Measurements from ENCODE around the gene UBASH3B.

Gene UBASH3B

DNA sequence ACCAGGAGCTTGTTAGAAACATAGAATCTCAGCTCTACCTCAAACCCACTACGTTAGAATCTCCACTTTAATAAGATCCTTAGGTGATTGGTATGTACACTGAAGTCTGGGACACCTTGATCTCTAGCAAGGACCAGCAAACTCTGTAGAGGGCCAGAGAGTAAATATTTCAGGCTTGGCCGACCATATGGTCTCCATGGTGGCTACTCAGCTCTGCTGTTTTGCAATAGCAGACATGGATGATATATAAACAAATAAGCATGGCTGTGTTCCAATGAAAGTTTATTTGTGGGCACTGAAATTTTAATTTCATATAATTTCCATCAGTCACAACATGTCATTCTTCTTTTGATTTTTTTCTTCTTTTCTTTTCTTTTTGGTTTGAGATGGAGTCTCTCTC is 23.9 kb downstream of the UBASH3B start:
- DNase-seq (ENCODE audit: low spot score), result no peak

DNA sequence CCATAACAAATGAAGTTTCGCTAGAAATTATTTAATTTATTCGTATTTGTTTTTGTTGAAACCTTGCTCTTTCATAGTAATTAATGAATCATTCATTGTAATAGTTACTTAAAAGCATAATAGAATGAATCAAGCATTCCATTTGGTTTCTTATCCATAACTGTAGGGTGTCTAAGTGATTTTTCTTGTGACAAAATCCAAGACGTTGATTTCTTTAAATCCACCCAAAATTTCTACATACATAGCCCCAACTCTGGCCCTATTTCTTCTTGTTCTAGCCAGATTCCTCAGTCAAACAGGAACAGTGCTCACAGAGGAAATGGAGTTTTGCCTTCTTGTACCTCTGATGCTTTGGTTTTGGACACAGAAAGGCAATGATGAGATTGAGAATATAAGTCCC is 25.5 kb downstream of the UBASH3B start:
- no peak for DNase-seq (ENCODE audit: low spot score)

DNA sequence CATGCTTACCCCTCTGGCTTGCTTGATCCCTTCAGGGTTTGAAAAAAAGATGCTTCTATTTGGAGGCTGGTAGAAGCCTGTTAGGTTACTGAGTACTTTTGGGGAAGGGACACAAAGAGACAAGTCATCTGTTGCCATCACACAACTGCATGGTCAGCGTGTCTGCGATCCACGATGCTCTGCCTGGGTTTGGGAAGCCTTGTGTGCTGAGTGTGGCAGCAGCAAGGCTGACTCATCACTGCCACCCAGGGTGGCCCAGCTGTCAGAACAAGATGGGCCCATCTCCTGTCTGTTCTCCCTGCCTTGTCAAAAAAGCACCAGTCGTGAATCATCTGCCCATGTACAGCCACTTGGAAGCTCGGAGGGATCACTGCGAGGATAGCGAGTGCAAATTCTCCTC is 26.2 kb downstream of the UBASH3B start:
- DNase-seq (ENCODE audit: low spot score), result no peak

DNA sequence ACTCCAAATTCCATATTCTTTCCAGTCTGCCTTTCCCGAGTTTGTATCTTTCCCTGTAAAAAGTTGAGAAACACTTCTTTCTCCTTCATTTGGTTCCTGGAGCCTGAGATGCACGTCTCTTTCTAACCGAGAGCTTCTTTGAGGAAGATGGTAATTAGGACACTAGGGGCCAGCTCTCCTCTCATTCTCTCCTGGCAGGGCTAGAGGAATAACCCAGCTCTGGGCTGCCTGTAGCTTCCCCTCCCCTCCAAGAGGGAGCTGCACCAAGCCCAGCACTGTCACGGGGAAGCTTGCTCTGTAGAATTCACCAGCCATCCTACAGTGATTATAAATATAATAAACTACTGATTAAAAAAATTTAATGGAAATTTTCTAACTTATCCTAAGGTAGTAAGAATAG is 26.9 kb downstream of the UBASH3B start:
- DNase-seq (ENCODE audit: low spot score), result no peak

DNA sequence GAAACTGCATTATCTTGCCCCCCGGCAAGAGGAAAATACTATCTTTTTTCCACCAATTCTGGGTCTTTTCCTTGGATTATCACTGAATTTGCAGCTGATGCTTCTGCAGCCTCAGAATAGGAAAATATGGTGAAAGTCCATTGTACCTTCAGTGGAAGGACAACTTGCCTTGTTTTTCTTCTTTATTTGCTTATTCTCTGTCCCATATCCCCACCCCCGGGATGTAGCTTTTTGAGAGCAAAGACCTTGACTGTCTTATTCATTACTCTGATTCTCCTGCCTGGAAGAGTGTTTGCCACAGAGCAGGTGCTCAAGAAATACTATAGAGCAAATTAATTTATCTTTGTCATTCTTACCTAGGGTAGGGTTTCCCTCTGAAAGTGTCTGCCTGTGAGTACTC is 29.5 kb downstream of the UBASH3B start:
- DNase-seq (ENCODE audit: low spot score), result no peak

DNA sequence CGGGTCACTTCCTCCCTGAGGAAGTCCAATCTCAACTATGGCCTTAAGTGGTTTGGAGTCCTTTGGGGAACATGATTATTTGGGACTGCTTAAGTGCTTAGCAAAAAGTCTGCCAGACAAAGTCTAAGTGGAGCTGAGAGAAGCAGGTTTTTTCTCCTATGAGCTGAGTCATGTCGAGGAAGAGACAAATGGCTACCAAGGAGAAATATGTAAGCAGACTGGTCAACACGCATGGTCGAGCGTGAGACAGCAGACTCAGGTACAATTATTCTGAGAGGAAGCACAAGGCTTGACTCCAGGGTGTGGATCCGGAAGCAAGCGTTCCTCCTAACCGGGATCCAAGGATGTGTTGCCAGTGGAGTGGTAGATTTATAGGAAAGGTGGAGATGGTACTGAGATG is 30.6 kb downstream of the UBASH3B start:
- DNase-seq (ENCODE audit: low spot score), result no peak

DNA sequence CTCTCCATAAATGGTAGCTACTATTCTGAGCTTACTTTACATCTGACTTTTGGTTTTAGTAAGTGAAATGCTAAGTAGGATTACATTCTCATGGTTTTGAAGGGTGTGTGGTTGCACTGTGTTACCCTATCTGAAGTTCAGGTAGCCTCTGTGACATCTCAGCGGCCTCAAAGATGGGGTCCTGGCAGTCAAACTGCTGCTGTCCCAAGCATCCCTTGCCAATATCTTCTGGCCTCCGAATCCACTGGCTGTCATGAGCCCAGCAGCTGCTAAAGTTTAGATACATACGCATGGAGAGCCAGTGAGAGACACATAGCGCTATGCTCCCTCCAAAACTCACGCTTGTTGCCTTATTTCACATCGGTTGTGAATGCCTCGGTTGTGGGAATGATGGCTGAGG is 34.9 kb downstream of the UBASH3B start:
- DNase-seq (ENCODE audit: low spot score), result no peak

DNA sequence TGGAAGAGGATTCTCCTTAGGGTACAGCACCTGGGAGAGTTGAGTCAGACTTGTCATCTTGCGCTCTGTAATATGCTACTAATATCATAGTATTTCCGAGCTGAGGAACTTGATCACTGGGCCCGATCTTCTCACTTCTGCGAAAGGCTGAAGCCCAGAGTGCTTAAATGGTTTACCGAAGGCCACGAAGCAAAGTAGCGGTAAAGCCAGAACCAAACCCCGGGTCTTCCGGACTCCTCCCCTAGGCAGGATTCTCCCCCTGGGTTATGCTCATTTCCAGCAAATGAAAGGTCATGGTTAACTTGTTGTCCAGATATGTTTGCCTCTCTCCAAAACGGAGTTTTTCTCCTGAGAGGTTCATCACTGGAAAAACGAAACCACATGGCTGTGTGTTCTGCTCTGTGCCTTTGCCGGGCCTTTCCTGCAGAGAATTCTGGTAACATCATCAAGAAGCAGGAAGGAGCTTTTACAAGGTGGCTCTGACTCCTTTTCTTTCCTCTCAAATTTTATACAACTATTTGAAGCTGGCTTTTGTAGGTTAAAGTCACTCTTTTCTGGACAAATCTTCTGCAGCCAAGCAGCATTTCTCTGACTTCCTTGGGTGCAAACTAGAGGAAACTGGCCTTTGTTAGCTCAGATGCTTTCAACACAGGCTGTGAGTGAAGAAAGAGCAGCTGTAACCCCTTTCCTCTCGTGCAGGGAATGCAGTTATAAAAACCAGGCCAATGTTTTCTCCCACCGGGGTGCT is 35.5 kb downstream of the UBASH3B start:
- DNase-seq (ENCODE audit: low spot score), result no peak

DNA sequence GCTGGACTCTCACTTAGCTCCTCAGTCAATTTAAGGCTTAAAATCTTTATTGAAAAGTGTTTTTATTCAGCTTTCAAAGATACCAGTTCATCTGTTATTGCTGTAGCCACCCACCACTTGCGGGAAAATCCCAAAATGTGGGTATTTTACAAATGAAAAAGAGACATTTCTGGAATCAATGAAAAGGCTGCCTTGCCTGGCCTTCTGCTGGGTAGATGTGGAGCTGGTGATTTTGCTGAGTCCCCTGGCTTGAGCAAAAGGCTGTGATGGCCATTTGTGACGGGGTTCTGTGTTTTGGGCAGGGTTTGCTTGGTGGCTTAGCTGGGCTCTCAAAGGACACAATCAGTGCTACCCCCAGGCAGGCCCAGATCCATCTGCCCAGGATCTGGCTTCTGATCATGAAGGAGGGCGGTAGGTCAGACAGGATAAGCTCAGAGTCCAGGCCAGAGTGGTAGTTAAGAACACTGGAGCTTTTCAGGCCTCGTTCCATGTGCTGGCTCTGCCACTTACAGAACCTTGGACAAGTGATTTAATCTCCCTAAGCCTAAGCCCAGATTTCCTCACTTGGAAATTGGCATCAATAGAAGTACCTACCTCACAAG is 36.1 kb downstream of the UBASH3B start:
- DNase-seq (ENCODE audit: low spot score), result no peak

DNA sequence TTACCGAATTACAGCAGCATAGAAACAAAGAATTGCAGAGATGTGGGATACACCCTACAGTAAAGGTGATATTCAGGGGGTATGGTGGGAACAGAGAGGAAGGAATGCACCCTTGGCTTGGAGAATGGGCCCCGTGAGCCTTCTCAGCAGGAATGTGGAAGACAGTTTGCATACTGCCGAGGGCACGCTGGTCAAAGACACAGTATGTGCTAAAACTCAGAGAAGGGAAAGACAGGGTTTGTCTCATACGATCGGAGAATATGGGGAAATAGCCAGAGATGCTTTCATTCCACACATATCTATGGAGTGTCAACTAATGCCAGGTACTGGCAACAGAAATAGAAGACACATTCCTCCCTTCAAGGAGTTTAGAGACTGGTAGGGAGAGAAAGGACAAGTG is 36.9 kb downstream of the UBASH3B start:
- DNase-seq (ENCODE audit: low spot score), result no peak

DNA sequence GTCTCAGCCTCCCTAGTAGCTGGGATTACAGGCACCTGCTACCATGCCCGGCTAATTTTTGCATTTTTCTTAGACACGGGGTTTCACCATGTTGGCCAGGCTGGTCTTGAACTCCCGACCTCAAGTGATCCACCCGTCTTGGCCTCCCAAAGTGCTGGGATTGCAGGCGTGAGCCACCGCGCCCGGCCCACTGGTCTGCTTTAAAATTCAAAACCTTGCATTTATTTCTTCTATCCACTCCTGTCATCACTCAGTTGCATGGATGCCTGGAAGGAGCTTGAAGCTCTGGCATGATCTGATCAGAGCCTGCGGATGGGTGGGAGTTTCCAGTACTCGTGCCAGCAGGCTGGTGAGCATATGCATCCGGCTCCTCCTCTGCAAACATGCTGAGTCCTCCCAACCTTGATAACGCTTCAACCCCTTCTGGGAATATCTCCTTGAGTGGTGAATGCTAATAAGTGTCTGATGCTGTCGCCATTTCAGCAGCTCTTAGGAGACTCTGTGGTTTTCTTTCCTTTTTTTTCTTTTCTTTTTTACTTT is 39.6 kb downstream of the UBASH3B start:
- no peak for DNase-seq (ENCODE audit: low spot score)

DNA sequence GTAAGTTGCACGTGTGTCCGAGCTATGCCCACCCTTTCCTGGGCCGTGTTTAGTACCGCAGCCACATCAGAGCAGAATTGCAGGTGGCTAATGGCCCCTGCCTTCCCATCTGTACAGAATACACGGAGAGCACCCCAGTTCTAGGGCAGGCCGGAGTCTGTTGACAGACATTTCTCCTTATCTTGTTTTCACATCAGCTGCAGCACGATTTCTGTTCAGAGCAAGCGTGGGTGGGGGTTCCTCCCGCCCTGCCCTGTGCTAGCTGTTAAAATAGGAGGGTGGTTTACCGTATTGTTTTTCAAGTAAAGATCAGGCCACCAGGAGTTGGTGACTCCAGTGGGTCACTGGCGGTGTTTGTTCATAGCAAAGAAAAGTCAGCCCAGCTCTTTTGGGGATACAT is 41.1 kb downstream of the UBASH3B start:
- no peak for DNase-seq (ENCODE audit: low spot score)

DNA sequence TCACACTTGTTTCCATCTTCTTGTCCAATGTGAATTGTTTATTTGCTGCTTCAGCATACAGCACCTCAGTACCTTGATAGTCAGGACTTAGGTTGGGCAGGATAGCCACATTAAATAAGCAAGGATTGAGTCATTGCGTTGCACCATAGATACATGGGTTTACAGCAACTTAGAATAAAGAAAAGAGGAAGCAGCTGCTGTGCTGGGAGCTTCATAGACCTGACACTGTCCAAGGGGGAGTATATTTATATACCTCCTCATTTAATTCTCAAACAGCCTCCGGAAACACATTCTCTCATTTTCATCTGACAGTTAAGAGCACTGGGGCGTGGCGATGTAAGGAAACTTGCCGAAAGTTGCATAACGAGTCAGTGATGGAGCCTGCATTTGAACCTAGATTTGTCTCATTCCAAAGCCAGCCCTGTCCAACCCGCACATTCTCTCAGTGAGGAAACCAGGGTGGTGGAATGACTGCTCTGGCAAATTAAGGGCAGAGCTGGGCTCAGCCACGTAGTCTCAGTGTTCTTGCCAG is 42.2 kb downstream of the UBASH3B start:
- DNase-seq (ENCODE audit: low spot score), result peak; percentile 26

DNA sequence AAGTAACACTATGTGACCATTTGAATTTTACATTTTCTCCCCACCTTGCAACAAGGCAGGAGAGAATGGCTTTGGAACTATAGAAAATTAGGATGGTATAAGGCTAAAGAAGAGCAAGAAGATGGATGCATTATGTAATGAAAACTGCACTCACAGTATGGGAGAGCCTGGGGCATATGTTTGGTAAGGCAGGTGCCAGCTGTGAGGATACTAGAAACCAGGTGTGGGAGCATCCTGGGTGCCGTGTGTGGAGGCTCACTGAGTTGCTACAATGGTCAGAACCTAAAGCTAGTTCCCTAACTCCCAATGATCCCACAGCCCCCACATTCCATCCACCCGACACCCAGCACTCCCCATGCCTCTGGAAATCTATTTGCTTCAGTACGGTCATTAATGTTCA is 42.9 kb downstream of the UBASH3B start:
- no peak for DNase-seq (ENCODE audit: low spot score)

DNA sequence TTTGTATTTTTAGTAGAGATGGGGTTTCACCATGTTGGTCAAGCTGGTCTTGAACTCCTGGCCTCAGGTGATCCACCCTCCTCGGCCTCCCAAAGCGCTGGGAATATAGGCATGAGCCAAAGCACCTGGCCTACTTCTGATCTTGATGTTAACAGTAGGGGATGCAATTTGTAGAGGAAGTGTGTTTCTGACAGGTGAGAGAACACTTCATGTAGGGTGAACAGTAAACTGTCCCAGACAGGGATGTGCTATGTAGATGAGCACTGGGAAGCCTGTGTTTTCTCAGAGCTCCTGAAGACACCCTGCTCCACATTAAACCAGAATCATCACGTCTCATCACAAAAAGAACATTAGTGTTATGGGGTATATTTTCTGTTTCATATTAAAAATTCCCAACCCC is 45.1 kb downstream of the UBASH3B start:
- DNase-seq (ENCODE audit: low spot score), result no peak

DNA sequence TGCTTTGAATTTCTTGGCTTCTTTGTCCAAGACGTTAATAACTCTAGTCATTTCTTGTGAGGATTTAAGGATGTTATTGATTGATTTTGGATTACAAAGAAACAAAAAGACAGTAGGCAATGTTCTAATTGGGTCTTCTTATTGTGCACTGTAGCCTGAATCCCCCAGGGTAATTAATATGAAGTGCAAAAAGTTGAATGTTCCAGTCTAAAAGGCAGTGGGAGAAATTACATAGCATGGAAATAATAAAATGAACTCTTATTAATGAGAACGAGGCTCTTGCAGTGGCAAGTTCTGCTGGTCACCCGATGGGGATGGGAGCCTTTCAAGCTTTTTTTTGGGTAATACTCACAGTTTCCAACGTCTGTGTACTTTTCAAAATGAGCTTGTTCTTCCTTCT is 45.6 kb downstream of the UBASH3B start:
- no peak for DNase-seq (ENCODE audit: low spot score)

DNA sequence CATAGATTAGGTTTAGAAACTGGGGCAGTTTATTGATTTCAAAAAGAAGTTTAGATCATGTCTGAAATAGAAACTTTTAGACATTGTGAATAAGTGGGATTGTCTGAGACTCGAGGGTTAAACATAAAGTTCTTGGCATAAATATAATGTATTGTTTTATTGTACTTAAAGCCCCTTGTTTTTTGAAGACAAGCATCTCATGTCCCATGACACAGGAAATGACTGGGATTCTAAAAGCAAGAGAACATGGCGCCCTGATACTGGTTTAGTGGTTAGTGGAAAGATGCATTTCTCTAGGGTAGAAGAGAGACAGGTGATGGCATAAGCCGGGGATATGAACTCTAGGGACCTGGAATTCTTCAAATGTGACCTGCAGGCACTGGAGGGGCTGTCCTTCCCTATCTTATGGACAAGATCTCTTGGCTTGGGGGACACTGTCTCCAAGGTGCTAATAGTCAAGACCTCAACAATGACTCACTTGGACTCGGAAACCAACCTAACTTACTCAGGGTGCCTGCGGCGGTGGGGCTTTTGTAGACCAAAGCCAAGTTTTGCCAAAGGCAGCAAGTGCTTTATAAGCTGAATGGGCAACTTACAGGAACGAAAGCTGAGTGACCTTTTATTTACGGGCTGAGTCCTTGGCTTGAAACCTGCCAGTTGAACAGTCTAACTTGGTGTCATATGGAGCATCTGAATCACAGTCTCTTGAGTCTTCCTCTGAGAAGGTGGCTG is 48.2 kb downstream of the UBASH3B start:
- no peak for DNase-seq (ENCODE audit: low spot score)

DNA sequence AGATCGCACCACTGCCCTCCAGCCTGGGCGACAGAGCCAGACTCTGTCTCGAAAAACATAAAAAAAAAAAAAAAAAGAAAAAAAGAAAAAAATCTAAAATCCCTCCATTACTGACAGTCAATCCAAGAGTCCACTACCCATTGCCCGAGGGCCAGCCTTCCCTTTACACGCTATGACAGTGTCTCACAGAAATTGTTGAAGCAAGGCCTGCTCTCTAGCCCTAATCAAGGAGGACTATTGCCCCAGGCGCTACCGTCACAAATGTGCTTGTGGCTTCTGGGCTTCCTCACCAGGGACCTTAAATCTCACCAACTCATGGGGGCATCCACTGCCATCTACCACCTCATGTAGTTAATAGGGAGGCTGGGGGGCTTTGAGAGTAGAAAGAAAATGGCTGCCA is 49.9 kb downstream of the UBASH3B start:
- no peak for DNase-seq (ENCODE audit: low spot score)

DNA sequence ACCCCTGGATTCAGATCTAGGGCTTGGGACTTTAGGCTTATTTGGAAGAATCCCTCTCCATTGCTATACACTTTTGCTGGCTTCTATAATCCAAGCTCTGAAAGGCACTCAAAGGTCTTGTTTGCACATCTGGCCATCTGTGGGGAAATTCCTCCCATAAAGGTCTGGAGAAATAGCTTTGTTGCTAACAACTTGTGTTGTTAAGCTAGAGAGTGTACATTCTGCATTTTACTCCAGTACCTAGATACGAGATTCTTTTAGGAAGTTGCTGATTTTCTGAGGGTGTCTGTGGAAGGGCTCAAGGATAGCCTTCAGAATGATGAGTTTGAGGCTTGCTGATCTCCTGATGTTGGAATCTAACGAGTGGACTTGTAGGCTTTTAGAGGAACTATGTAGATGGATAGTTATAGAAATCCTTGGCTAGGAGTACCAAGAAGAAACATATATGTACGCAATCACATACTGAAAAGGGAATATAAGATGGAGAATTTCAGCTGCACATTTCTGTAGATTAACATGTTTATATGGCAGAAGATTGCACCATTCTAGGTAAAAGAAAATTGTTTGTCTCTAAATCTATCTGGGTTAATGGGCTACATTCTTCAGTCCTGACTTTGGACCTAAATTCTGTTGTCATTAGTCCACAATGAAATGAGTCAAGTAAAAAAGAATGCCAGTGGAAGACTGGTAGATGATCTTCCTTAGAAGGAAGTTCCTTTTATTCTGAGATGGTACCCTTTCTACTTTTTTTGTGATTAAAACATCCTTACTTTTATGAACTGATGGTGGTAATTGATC is 51.0 kb downstream of the UBASH3B start:
- no peak for DNase-seq (ENCODE audit: low spot score)

DNA sequence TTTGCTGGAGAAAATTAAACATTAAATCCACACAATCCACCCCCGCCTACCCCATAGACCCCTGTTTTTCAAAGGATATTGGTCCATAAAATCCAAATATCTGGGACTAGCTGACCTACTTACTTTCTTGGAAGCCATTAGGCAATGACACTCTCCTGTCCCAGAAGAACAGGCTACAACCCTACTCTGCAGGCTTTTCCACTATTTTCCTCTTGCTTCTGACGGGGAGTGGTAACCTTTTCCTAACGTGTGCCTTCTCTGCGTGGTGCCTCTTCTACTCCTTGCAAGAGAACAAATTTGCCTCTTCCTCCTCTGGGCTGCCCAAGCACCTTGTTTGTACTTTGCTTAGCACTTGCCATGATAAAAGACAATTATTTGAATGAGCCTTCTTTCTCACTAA is 51.6 kb downstream of the UBASH3B start:
- no peak for DNase-seq (ENCODE audit: low spot score)

DNA sequence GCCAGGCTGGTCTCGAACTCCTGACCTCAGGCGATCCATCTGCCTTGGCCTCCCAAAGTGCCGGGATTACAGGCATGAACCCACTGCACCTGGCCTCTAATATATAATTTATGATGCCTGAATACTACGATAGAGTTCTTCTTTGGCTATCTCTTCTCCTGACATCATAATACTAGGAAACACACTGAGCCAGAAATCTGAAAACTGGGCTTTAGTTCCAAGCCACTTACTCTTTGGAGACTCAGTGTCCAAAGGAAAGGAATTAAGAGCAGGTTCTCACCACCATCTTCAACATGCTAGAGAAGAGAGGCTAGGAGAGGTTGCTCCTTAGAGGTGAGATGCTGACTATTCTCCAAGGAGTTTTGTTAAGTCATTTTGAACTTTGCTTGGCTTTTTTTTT is 52.4 kb downstream of the UBASH3B start:
- DNase-seq (ENCODE audit: low spot score), result no peak

All from SW480 (cell line).